GM15510 (cell line): ENCODE results near the gene GPC6.

Source experiments
- POLR2A ChIP-seq: IDR thresholded peaks from 3 replicates; pipeline ENCODE4 v1.6.1; 2011; ENCODE audit warnings: borderline replicate concordance; ENCODE audit not compliant: insufficient read length; ENCODE audit errors: extremely low read depth

GPC6 gene

GRCh38 chr13:93505104-93505952, 278.7 kb downstream of the GPC6 start:
- TF ChIP-seq POLR2A: no peak

GRCh38 chr13:93511011-93511410, 284.4 kb downstream of the GPC6 start:
- TF ChIP-seq POLR2A: no peak

GRCh38 chr13:93515267-93515666, 288.7 kb downstream of the GPC6 start:
- no peak for TF ChIP-seq POLR2A

- no peak for TF ChIP-seq POLR2A
Observed at GRCh38 chr13:93517658-93518057, 291.1 kb downstream of the GPC6 start.

GRCh38 chr13:93521307-93521706, 294.7 kb downstream of the GPC6 start:
- TF ChIP-seq POLR2A: no peak

- no peak for TF ChIP-seq POLR2A
Observed at GRCh38 chr13:93522501-93522900, 295.9 kb downstream of the GPC6 start.

DNA sequence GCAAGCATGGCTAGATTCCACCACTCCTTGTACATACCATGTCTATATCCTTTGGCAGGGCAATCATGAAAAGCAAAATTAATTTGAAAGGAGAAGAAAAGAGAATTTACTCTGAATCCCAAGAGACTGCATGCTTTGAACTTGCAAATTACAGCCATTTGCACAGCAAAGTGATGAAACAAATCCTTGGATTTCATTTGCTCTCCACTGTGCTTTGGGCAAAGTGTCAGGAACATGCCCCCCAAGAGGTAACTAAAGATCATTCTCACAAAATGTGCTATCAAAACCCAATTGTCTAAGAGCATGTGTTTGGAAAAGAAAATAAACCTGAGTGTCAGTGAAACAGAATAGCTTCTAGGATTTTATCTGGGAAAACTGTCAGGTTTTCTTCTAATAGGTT, 298.5 kb downstream of the GPC6 start:
- TF ChIP-seq POLR2A: no peak

- TF ChIP-seq POLR2A: no peak
Observed at GRCh38 chr13:93527748-93528297, 301.2 kb downstream of the GPC6 start.

GRCh38 chr13:93529961-93530360, 303.4 kb downstream of the GPC6 start:
- TF ChIP-seq POLR2A: no peak

GRCh38 chr13:93534181-93534700, 307.6 kb downstream of the GPC6 start:
- no peak for TF ChIP-seq POLR2A

GRCh38 chr13:93535251-93535650, 308.6 kb downstream of the GPC6 start:
- no peak for TF ChIP-seq POLR2A

- no peak for TF ChIP-seq POLR2A
Observed at GRCh38 chr13:93539914-93540313, 313.3 kb downstream of the GPC6 start.

DNA sequence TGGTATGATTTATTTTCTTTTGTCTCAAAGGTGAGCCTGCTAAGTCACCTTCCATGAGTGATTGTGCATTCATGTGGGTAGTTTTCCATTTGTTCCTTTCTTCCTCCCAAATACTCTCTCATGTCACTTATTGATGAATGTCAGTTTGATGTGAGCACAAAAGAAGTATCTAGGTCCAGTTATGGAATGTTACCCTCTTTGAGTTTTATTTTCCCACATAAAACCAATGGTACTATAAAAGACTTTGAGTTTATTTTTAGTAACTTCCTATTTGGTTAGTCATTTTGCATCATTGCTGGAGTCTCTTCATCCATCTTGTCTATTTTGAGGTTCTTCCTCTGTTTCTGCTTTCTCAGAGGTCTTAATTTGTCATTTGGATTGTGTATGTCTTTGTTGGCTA, 321.3 kb downstream of the GPC6 start:
- TF ChIP-seq POLR2A: no peak

DNA sequence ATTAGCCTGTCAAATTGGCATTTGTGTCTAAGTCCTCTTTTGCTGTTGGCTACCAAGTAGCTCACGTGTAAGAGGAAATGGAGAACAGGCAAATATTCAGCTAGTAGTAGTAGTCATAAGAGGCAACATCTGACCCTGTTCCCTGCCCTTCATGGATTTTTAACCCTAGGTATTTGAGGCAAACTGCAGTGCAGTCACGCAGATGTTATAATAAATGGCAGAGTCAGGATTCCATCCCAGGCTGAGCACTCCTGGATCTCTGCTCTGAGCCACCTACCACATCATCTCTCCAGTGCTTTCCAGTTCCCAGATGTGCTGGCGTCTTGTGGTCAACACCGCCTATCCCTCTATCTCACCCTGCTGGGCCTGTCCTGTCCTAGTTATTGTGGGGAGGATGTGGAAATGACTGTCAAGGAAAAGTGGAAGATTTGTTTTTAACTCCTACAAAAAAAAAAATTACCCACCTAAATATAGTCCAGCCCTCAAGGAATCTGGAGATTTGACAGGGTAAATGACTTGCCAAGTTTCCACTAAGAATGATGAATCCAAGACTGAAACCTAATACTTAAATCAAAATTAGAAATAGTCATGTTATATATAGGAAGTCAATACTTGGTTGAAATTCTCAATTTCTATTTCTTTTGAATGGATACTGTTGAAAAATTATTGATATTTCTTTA, 322.9 kb downstream of the GPC6 start:
- TF ChIP-seq POLR2A: no peak

DNA sequence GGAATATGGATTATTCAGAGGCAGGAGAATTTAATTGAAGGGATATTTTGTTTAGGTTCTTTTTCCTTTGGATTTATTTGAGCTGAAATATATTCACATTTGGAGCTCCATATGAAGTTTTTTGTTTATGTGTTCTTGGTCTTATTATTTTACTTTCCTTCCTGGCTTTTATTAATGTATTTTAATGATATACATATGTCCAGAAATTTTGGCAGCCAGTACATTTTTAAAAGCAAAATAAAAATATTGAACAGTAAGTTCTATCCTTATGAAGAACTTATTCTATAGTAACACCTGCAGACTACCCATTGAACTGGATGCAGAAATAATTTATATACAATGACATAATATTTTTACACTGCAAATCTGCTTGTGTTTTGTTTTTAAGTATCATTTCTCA, 323.6 kb downstream of the GPC6 start:
- no peak for TF ChIP-seq POLR2A
